Neural progenitor cell (in vitro differentiated cells): ENCODE data around the gene MPRIP. TPM values are rescaled to one million over a fixed set of nuclear protein-coding genes. Genes with fewer than 3 reads are reported as not detected.
"Not testable (repeated sequence)": the region's sequence is repeated elsewhere in the genome, so short reads cannot be mapped to it uniquely, and the experiment has no call there.

ENCODE experiments used
- DNase-seq: peaks from one replicate; pipeline ENCODE4 v3.0.0-alpha.2; 2016; ENCODE audit warnings: low spot score
- H2AFZ ChIP-seq: fragments of 200-600 bp; sonication (generic); replicated peaks from 2 replicates; pipeline ENCODE4 v1.6.1; 2016; ENCODE audit warnings: antibody characterized with exemption
- H3F3A ChIP-seq: fragments of 200-600 bp; sonication (generic); 2 replicates; pipeline ENCODE4 v1.6.1; 2016; ENCODE audit warnings: antibody characterized with exemption, low read depth
- H3K27ac ChIP-seq: fragments of 200-600 bp; sonication (generic); 2 replicates; pipeline ENCODE4 v1.5.1; 2016; ENCODE audit warnings: mild to moderate bottlenecking
- H3K27me3 ChIP-seq: fragments of 200-600 bp; sonication (generic); 2 replicates; pipeline ENCODE4 v1.6.1; 2016; ENCODE audit warnings: mild to moderate bottlenecking, moderate library complexity
- H3K36me3 ChIP-seq: fragments of 200-600 bp; sonication (generic); 2 replicates; pipeline ENCODE4 v1.5.1; 2016
- H3K4me1 ChIP-seq: fragments of 200-600 bp; sonication (generic); 2 replicates; pipeline ENCODE4 v1.6.1; 2016; ENCODE audit warnings: mixed run types
- H3K4me2 ChIP-seq: fragments of 200-600 bp; sonication (generic); 2 replicates; pipeline ENCODE4 v1.6.1; 2016
- H3K4me3 ChIP-seq: fragments of 200-600 bp; sonication (generic); 2 replicates; pipeline ENCODE4 v1.5.1; 2016
- H3K79me2 ChIP-seq: fragments of 200-600 bp; sonication (generic); 2 replicates; pipeline ENCODE4 v1.6.1; 2016; ENCODE audit warnings: low read depth
- H3K9ac ChIP-seq: fragments of 200-600 bp; sonication (generic); 2 replicates; pipeline ENCODE4 v1.6.1; 2016
- H3K9me3 ChIP-seq: fragments of 200-600 bp; sonication (generic); 2 replicates; pipeline ENCODE4 v1.5.1; 2016; ENCODE audit warnings: low read depth
- H4K20me1 ChIP-seq: fragments of 200-600 bp; sonication (generic); 2 replicates; pipeline ENCODE4 v1.6.1; 2016; ENCODE audit warnings: low read depth
- H3K27ac Mint-ChIP-seq: 3 replicates; pipeline ENCODE4 v1.8.0; 2021; ENCODE audit warnings: mixed read lengths
- H3K27me3 Mint-ChIP-seq: 2 replicates; pipeline ENCODE4 v1.8.0; 2022; ENCODE audit warnings: low read depth, mild to moderate bottlenecking, inconsistent platforms, moderate library complexity, mixed read lengths; ENCODE audit not compliant: insufficient read depth
- H3K36me3 Mint-ChIP-seq: 3 replicates; pipeline ENCODE4 v1.8.0; 2021; ENCODE audit warnings: mixed read lengths
- H3K4me1 Mint-ChIP-seq: 3 replicates; pipeline ENCODE4 v1.8.0; 2021; ENCODE audit warnings: mixed read lengths
- H3K4me3 Mint-ChIP-seq: 3 replicates; pipeline ENCODE4 v1.8.0; 2021; ENCODE audit warnings: mild to moderate bottlenecking, moderate library complexity, mixed read lengths
- H3K9me3 Mint-ChIP-seq: 3 replicates; pipeline ENCODE4 v1.8.0; 2020; ENCODE audit warnings: mixed read lengths
- CTCF ChIP-seq: fragments of 200-600 bp; sonication (generic); IDR thresholded peaks from 2 replicates; pipeline ENCODE4 v1.5.1; 2017; ENCODE audit warnings: antibody characterized with exemption, mild to moderate bottlenecking
- EZH2 ChIP-seq: fragments of 200-600 bp; sonication (generic); IDR thresholded peaks from 2 replicates; pipeline ENCODE4 v1.6.1; 2017; ENCODE audit warnings: antibody characterized with exemption, mild to moderate bottlenecking, moderate library complexity
- EZH2phosphoT487 ChIP-seq: fragments of 200-600 bp; sonication (generic); IDR thresholded peaks from 2 replicates; pipeline ENCODE4 v1.6.1; 2017; ENCODE audit warnings: antibody characterized with exemption
- total RNA-seq: library from RNA; depleted of rRNA; stranded (reverse); fragments of >200 nt; gene quantifications from 2 replicates; pipeline ENCODE4 v1.2.3, GENCODE V29; 2015; ENCODE audit warnings: low replicate concordance

Gene MPRIP
- total RNA-seq, 1 donor from 2014 or later: 42.1 TPM

- Mint-ChIP-seq H3K9me3 (no peaks in the 10 kb centered on the region), H3K27me3 (peaks cover 6% of the 10 kb centered on the region), H3K4me3 (no peak overlapping the region), H3K27ac (peak overlapping the region; percentile 79), H3K4me1 (peaks cover 32% of the 10 kb centered on the region), H3K36me3 (peaks cover 2% of the 10 kb centered on the region)
- TF ChIP-seq EZH2phosphoT487 (no peak), CTCF (no peak), EZH2 (no peak)
- H3K27ac ChIP-seq: no peak overlapping the region
- no peak overlapping the region for H2AFZ ChIP-seq
- H3K9ac ChIP-seq: no peak overlapping the region
- no peak for DNase-seq
- no peaks in the 10 kb centered on the region for H3K79me2 ChIP-seq
- H4K20me1 ChIP-seq: peaks cover 16% of the 10 kb centered on the region
- H3K36me3 ChIP-seq: no peaks in the 10 kb centered on the region
- no peaks in the 10 kb centered on the region for H3K9me3 ChIP-seq
- peaks cover 7% of the 10 kb centered on the region for H3F3A ChIP-seq
- no peak overlapping the region for H3K4me3 ChIP-seq
- H3K4me1 ChIP-seq: peaks cover 20% of the 10 kb centered on the region
- H3K4me2 ChIP-seq: no peak overlapping the region
- no peaks in the 10 kb centered on the region for H3K27me3 ChIP-seq
Observed at GRCh38 chr17:17134957-17135333, 92.7 kb downstream of the MPRIP start.

DNA sequence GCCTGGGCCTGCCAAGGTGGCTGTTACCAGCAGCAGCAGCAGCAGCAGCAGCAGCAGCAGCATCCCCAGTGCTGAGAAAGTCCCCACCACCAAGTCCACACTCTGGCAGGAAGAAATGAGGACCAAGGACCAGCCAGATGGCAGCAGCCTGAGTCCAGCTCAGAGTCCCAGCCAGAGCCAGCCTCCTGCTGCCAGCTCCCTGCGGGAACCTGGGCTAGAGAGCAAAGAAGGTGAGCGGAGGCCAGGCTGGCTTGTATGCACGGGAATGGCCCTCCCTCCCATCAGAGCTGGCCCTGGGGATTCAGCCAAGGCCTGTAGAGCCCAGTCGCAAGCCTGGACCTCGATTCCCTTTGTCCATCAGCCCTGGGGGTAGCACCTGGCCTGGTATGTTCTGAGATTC is 94.0 kb downstream of the MPRIP start:
- not testable (repeated sequence) for H3K36me3 ChIP-seq, H3K4me3 Mint-ChIP-seq, H3K79me2 ChIP-seq, H3K9me3 ChIP-seq, H3K4me2 ChIP-seq, H3K27ac Mint-ChIP-seq, H3K9me3 Mint-ChIP-seq, DNase-seq, H2AFZ ChIP-seq, H3F3A ChIP-seq, H3K27ac ChIP-seq, H3K36me3 Mint-ChIP-seq, H3K9ac ChIP-seq, H3K27me3 Mint-ChIP-seq, H3K27me3 ChIP-seq, H3K4me3 ChIP-seq
- Histone ChIP-seq H3K4me1 (peaks cover 20% of the 10 kb centered on the region), H4K20me1 (peaks cover 12% of the 10 kb centered on the region)
- peaks cover 30% of the 10 kb centered on the region for H3K4me1 Mint-ChIP-seq

DNA sequence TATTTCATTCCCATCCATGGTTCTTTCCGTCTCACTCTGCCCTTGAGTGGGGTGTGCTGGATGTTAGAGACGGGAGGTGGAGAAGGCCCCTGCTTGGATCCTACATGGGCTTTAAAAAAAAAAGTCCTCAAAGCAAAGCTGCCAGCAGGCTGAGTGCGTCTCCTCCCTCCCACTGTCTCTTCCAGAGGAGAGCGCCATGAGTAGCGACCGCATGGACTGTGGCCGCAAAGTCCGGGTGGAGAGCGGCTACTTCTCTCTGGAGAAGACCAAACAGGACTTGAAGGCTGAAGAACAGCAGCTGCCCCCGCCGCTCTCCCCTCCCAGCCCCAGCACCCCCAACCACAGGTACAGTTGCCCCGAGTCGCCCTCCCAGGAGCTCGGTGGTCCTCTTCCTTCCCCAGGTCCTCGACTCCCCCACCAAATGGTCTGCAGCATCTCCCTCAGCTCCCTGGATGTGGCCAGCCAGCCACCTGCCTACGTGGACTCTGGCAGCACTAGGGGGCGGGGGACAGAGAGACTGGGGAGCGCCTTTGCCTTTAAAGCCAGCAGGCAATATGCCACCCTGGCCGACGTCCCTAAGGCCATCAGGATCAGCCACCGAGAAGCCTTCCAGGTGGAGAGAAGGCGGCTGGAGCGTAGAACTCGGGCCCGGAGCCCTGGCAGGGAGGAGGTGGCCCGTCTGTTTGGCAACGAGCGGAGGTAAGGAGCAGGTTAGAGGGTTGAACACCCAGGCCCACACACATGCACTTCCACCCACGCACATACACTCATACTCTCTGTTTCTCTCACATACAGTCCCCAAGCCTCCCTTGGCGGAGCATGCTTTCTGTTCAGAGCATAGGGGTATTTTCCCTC is 95.7 kb downstream of the MPRIP start:
- H3K4me2 ChIP-seq: no peak overlapping the region
- H3K27ac ChIP-seq: no peak overlapping the region
- H3K36me3 ChIP-seq: no peaks in the 10 kb centered on the region
- Mint-ChIP-seq H3K4me3 (no peak overlapping the region), H3K27me3 (peaks cover 5% of the 10 kb centered on the region), H3K27ac (no peak overlapping the region), H3K4me1 (peaks cover 20% of the 10 kb centered on the region), H3K9me3 (no peaks in the 10 kb centered on the region), H3K36me3 (peaks cover 10% of the 10 kb centered on the region)
- H3K4me1 ChIP-seq: peaks cover 3% of the 10 kb centered on the region
- H4K20me1 ChIP-seq: peaks cover 3% of the 10 kb centered on the region
- no peaks in the 10 kb centered on the region for H3K27me3 ChIP-seq
- no peak overlapping the region for H3K9ac ChIP-seq
- no peak overlapping the region for H2AFZ ChIP-seq
- no peaks in the 10 kb centered on the region for H3F3A ChIP-seq
- no peak for DNase-seq
- no peak overlapping the region for H3K4me3 ChIP-seq
- H3K9me3 ChIP-seq: no peaks in the 10 kb centered on the region
- no peaks in the 10 kb centered on the region for H3K79me2 ChIP-seq
- no peak for TF ChIP-seq CTCF
- no peak for TF ChIP-seq EZH2phosphoT487
- no peak for TF ChIP-seq EZH2

- H3K4me3 Mint-ChIP-seq: no peak overlapping the region
- Histone ChIP-seq H3K36me3 (no peaks in the 10 kb centered on the region), H3K4me1 (no peaks in the 10 kb centered on the region), H3K9me3 (no peaks in the 10 kb centered on the region), H3K9ac (no peak overlapping the region), H3K27me3 (no peaks in the 10 kb centered on the region), H3K4me3 (no peak overlapping the region), H3K79me2 (no peaks in the 10 kb centered on the region), H3K27ac (no peak overlapping the region), H2AFZ (no peak overlapping the region), H3K4me2 (no peak overlapping the region), H4K20me1 (no peaks in the 10 kb centered on the region), H3F3A (no peaks in the 10 kb centered on the region)
- no peaks in the 10 kb centered on the region for H3K9me3 Mint-ChIP-seq
- H3K4me1 Mint-ChIP-seq: peaks cover 10% of the 10 kb centered on the region
- TF ChIP-seq CTCF (no peak), EZH2phosphoT487 (no peak), EZH2 (no peak)
- H3K27ac Mint-ChIP-seq: no peak overlapping the region
- peaks cover 11% of the 10 kb centered on the region for H3K36me3 Mint-ChIP-seq
- DNase-seq: no peak
- peaks cover 6% of the 10 kb centered on the region for H3K27me3 Mint-ChIP-seq
Observed at GRCh38 chr17:17139972-17140589, 97.8 kb downstream of the MPRIP start.
